HG03135 (cell line): ENCODE data around the gene MUC5B.
"Not testable (repeated sequence)": the region's sequence is repeated elsewhere in the genome, so short reads cannot be mapped to it uniquely, and the experiment has no call there.

ENCODE experiments used
- ATAC-seq: cut with Tn5 transposase; IDR thresholded peaks from one replicate; pipeline ENCODE4 v1.9.1; 2021; ENCODE audit warnings: mild to moderate bottlenecking, moderate library complexity; ENCODE audit not compliant: unreplicated experiment

Gene MUC5B

GRCh38 chr11:1242751-1243150 is 19.9 kb downstream of the MUC5B start:
- ATAC-seq = not testable (repeated sequence)

- ATAC-seq = not testable (repeated sequence)
Observed at GRCh38 chr11:1243521-1243920, 20.7 kb downstream of the MUC5B start.

GRCh38 chr11:1244557-1244956 is 21.7 kb downstream of the MUC5B start:
- not testable (repeated sequence) for ATAC-seq

- ATAC-seq = not testable (repeated sequence)
Observed at GRCh38 chr11:1245717-1246116, 22.9 kb downstream of the MUC5B start.

GRCh38 chr11:1246301-1246700 is 23.4 kb downstream of the MUC5B start:
- ATAC-seq = not testable (repeated sequence)

- ATAC-seq = not testable (repeated sequence)
Observed at GRCh38 chr11:1247026-1247425, 24.2 kb downstream of the MUC5B start.

GRCh38 chr11:1248951-1249350 is 26.1 kb downstream of the MUC5B start:
- ATAC-seq = not testable (repeated sequence)

- not testable (repeated sequence) for ATAC-seq
Observed at GRCh38 chr11:1250411-1250810, 27.5 kb downstream of the MUC5B start.

GRCh38 chr11:1251236-1251770 is 28.4 kb downstream of the MUC5B start:
- no peak for ATAC-seq

GRCh38 chr11:1252371-1253102 is 29.7 kb downstream of the MUC5B start:
- no peak for ATAC-seq

GRCh38 chr11:1253103-1253485 is 30.2 kb downstream of the MUC5B start:
- ATAC-seq = no peak

- no peak for ATAC-seq
Observed at GRCh38 chr11:1254086-1254648, 31.3 kb downstream of the MUC5B start.

- ATAC-seq = no peak
Observed at GRCh38 chr11:1254733-1255132, 31.9 kb downstream of the MUC5B start.

- no peak for ATAC-seq
Observed at GRCh38 chr11:1255151-1255550, 32.3 kb downstream of the MUC5B start.

- no peak for ATAC-seq
Observed at GRCh38 chr11:1256257-1257045, 33.6 kb downstream of the MUC5B start.

- no peak for ATAC-seq
Observed at GRCh38 chr11:1257366-1257765, 34.5 kb downstream of the MUC5B start.

- ATAC-seq = no peak
Observed at GRCh38 chr11:1257916-1258315, 35.0 kb downstream of the MUC5B start.

- no peak for ATAC-seq
Observed at GRCh38 chr11:1258401-1259075, 35.7 kb downstream of the MUC5B start.

- ATAC-seq = no peak
Observed at GRCh38 chr11:1259076-1259461, 36.2 kb downstream of the MUC5B start.

GRCh38 chr11:1259561-1259960 is 36.7 kb downstream of the MUC5B start:
- ATAC-seq = no peak

GRCh38 chr11:1260023-1260501 is 37.2 kb downstream of the MUC5B start:
- ATAC-seq = no peak
